Neuronal stem cell (in vitro differentiated cells): ENCODE results near the gene PARG.

Experiments used
- DNase-seq: peaks from one replicate; pipeline ENCODE4 v3.0.0-alpha.2; 2013; ENCODE audit warnings: low spot score
- H2AFZ ChIP-seq: one replicate; pipeline ENCODE4 v1.6.1; 2013; ENCODE audit warnings: mild to moderate bottlenecking, low read length, inconsistent platforms
- H2AK5ac ChIP-seq: 2 replicates; pipeline ENCODE4 v1.6.1; 2013; ENCODE audit warnings: low read depth, mild to moderate bottlenecking, inconsistent platforms, low read length, moderate library complexity, mixed read lengths
- H2BK120ac ChIP-seq: 2 replicates; pipeline ENCODE4 v1.6.1; 2013; ENCODE audit warnings: low read depth, mild to moderate bottlenecking, inconsistent platforms, low read length, moderate library complexity, mixed read lengths
- H2BK12ac ChIP-seq: one replicate; pipeline ENCODE4 v1.6.1; 2013; ENCODE audit warnings: low read length, inconsistent platforms
- H2BK15ac ChIP-seq: 2 replicates; pipeline ENCODE4 v1.6.1; 2013; ENCODE audit warnings: mild to moderate bottlenecking, low read length, inconsistent platforms, mixed read lengths
- H2BK5ac ChIP-seq: one replicate; pipeline ENCODE4 v1.6.1; 2013; ENCODE audit warnings: inconsistent platforms, mild to moderate bottlenecking, low read length, moderate library complexity
- H3K14ac ChIP-seq: one replicate; pipeline ENCODE4 v1.6.1; 2013; ENCODE audit warnings: low read length, inconsistent platforms
- H3K18ac ChIP-seq: 2 replicates; pipeline ENCODE4 v1.6.1; 2013; ENCODE audit warnings: low read length, inconsistent platforms
- H3K23ac ChIP-seq: 2 replicates; pipeline ENCODE4 v1.6.1; 2013; ENCODE audit warnings: low read depth, mild to moderate bottlenecking, mixed read lengths, low read length, inconsistent platforms; ENCODE audit not compliant: poor library complexity
- H3K27ac ChIP-seq: replicated peaks from 3 replicates; pipeline ENCODE4 v1.5.1; 2013; ENCODE audit warnings: low read length, inconsistent platforms
- H3K27me3 ChIP-seq, 3 experiments: 2 replicates each; pipeline ENCODE4 v1.6.1; 2013; ENCODE audit warnings: low read length in 3 of 3, mild to moderate bottlenecking in 2 of 3, inconsistent platforms in 1 of 3, low read depth in 1 of 3, mixed read lengths in 1 of 3, moderate library complexity in 1 of 3; ENCODE audit not compliant: control insufficient read depth in 3 of 3, insufficient read depth in 3 of 3
- H3K36me3 ChIP-seq, 2 donors: replicated peaks in 1 of 2; 2 replicates each; pipeline ENCODE4 v1.6.1; 2013; ENCODE audit warnings: low read length in 2 of 2; ENCODE audit not compliant: control insufficient read depth in 2 of 2, insufficient read depth in 2 of 2
- H3K4ac ChIP-seq: 2 replicates; pipeline ENCODE4 v1.6.1; 2013; ENCODE audit warnings: inconsistent platforms, mild to moderate bottlenecking, low read length, moderate library complexity
- H3K4me1 ChIP-seq, 2 donors: 1 replicate in 1 of 2; 2 replicates in 1 of 2; pipeline ENCODE4 v1.6.1; 2013; ENCODE audit warnings: low read length in 2 of 2, low read depth in 1 of 2; ENCODE audit not compliant: control insufficient read depth in 2 of 2, insufficient read depth in 1 of 2
- H3K4me2 ChIP-seq: one replicate; pipeline ENCODE4 v1.6.1; 2013; ENCODE audit warnings: mild to moderate bottlenecking, low read length, inconsistent platforms; ENCODE audit not compliant: insufficient read depth, poor library complexity, severe bottlenecking
- H3K4me3 ChIP-seq, 2 donors: 2 replicates each; pipeline ENCODE4 v1.5.1; 2013; ENCODE audit warnings: low read length in 2 of 2, mild to moderate bottlenecking in 2 of 2, inconsistent platforms in 1 of 2, moderate library complexity in 1 of 2
- H3K79me1 ChIP-seq: one replicate; pipeline ENCODE4 v1.6.1; 2013; ENCODE audit warnings: low read depth, mild to moderate bottlenecking, inconsistent platforms, low read length, moderate library complexity
- H3K9ac ChIP-seq: one replicate; pipeline ENCODE4 v1.6.1; 2013; ENCODE audit warnings: mild to moderate bottlenecking, low read depth, low read length, inconsistent platforms; ENCODE audit not compliant: poor library complexity
- H3K9me3 ChIP-seq, 2 donors: replicated peaks in 1 of 2; 2 replicates each; pipeline versions ENCODE3 to v1.6.1; 2013; ENCODE audit warnings: low read length in 2 of 2, mild to moderate bottlenecking in 2 of 2, inconsistent platforms in 1 of 2, low read depth in 1 of 2, mixed read lengths in 1 of 2, moderate library complexity in 1 of 2; ENCODE audit not compliant: control insufficient read depth in 2 of 2, insufficient read depth in 1 of 2
- H4K8ac ChIP-seq: one replicate; pipeline ENCODE4 v1.6.1; 2013; ENCODE audit warnings: low read depth, mild to moderate bottlenecking, inconsistent platforms, low read length, moderate library complexity
- H4K91ac ChIP-seq: one replicate; pipeline ENCODE4 v1.6.1; 2013; ENCODE audit warnings: low read length, low read depth, mild to moderate bottlenecking, inconsistent platforms; ENCODE audit not compliant: poor library complexity
- WGBS, 2 donors: extraction: QIAGEN DNeasy Blood & Tissue Kit; methylation state at CpG; one replicate each; pipeline ENCODE4 v1.1.7; 2013; ENCODE audit warnings: missing lambda C conversion rate in 2 of 2, mixed read lengths in 1 of 2; ENCODE audit not compliant: insufficient read length in 2 of 2, insufficient replicate concordance in 1 of 2; ENCODE audit errors: extremely low coverage in 2 of 2; 5-methylcytosine and 5-hydroxymethylcytosine counted together

Gene PARG

GRCh38 chr10:49781247-49781646 lies 160.6 kb downstream of the PARG start:
- no peaks in the 10 kb centered on the region for H3K79me1 ChIP-seq
- H3K4ac ChIP-seq: no peak overlapping the region
- H2BK5ac ChIP-seq: no peak overlapping the region
- no peak overlapping the region for H2BK120ac ChIP-seq
- no peaks in the 10 kb centered on the region for H3K27me3 ChIP-seq
- H3K23ac ChIP-seq: no peak overlapping the region
- H3K4me2 ChIP-seq: no peak overlapping the region
- H2BK15ac ChIP-seq: no peak overlapping the region
- H2AFZ ChIP-seq: no peak overlapping the region
- H3K36me3 ChIP-seq: no peaks in the 10 kb centered on the region
- no peak overlapping the region for H4K91ac ChIP-seq
- no peak overlapping the region for H3K14ac ChIP-seq
- H4K8ac ChIP-seq: no peak overlapping the region
- H3K4me3 ChIP-seq: no peak overlapping the region
- H3K27ac ChIP-seq: no peak overlapping the region
- H2AK5ac ChIP-seq: no peak overlapping the region
- H2BK12ac ChIP-seq: no peak overlapping the region
- H3K18ac ChIP-seq: no peak overlapping the region
- H3K9ac ChIP-seq: no peak overlapping the region
- H3K4me1 ChIP-seq: peaks cover 6% of the 10 kb centered on the region in 2 donors
- no peaks in the 10 kb centered on the region for H3K9me3 ChIP-seq
- DNase-seq: no peak

- whole genome bisulfite sequencing, 2 donors: no CpG with 5 or more reads among the region's 3 CpGs
- no peak overlapping the region for H4K8ac ChIP-seq
- H2BK15ac ChIP-seq: no peak overlapping the region
Measured at GRCh38 chr10:49778197-49778596, 163.6 kb downstream of the PARG start.

GRCh38 chr10:49776851-49777250 lies 165.0 kb downstream of the PARG start:
- Histone ChIP-seq H2BK5ac (no peak overlapping the region), H4K8ac (no peak overlapping the region), H3K27me3 (peaks cover 0 to 8% (median 0%) of the 10 kb centered on the region in 3 experiments), H3K14ac (no peak overlapping the region), H3K79me1 (no peaks in the 10 kb centered on the region), H2BK15ac (no peak overlapping the region), H2BK12ac (no peak overlapping the region), H3K4me1 (no peaks in the 10 kb centered on the region), H2AK5ac (no peak overlapping the region), H3K9ac (no peak overlapping the region), H4K91ac (no peak overlapping the region), H2BK120ac (no peak overlapping the region), H3K9me3 (no peaks in the 10 kb centered on the region), H2AFZ (no peak overlapping the region), H3K36me3 (no peaks in the 10 kb centered on the region), H3K27ac (no peak overlapping the region), H3K18ac (no peak overlapping the region), H3K23ac (no peak overlapping the region), H3K4ac (no peak overlapping the region), H3K4me2 (no peak overlapping the region), H3K4me3 (no peak overlapping the region)
- no peak for DNase-seq
- no CpG with 5 or more reads among the region's 4 CpGs for WGBS, 2 donors

More at GRCh38 chr10:49778197-49778596, 163.6 kb downstream of the PARG start:
- H3K27me3 ChIP-seq: peaks cover 0 to 8% (median 0%) of the 10 kb centered on the region in 3 experiments
- no peak overlapping the region for H3K9ac ChIP-seq
- no peak overlapping the region for H2AK5ac ChIP-seq
- no peak overlapping the region for H4K91ac ChIP-seq
- H3K36me3 ChIP-seq: no peaks in the 10 kb centered on the region
- no peak overlapping the region for H3K27ac ChIP-seq
- no peak overlapping the region for H3K4ac ChIP-seq
- no peak for DNase-seq
- no peak overlapping the region for H2BK120ac ChIP-seq
- H3K4me1 ChIP-seq: peaks cover 0 to 3% of the 10 kb centered on the region in 2 donors
- H2AFZ ChIP-seq: no peak overlapping the region
- H3K79me1 ChIP-seq: no peaks in the 10 kb centered on the region
- no peak overlapping the region for H2BK5ac ChIP-seq
- no peak overlapping the region for H3K4me2 ChIP-seq
- H3K18ac ChIP-seq: no peak overlapping the region
- H2BK12ac ChIP-seq: no peak overlapping the region
- no peak overlapping the region for H3K23ac ChIP-seq
- no peak overlapping the region for H3K4me3 ChIP-seq
- no peaks in the 10 kb centered on the region for H3K9me3 ChIP-seq
- no peak overlapping the region for H3K14ac ChIP-seq

- H3K4me1 ChIP-seq: peaks cover 0 to 4% of the 10 kb centered on the region in 2 donors
- no peak overlapping the region for H2AK5ac ChIP-seq
- H3K4ac ChIP-seq: no peak overlapping the region
- DNase-seq: no peak
- H2BK12ac ChIP-seq: no peak overlapping the region
- H3K79me1 ChIP-seq: no peaks in the 10 kb centered on the region
- WGBS, 2 donors: no CpG with 5 or more reads among the region's 2 CpGs
- H3K4me2 ChIP-seq: no peak overlapping the region
- H3K18ac ChIP-seq: no peak overlapping the region
- no peak overlapping the region for H4K8ac ChIP-seq
- H3K27ac ChIP-seq: no peak overlapping the region
- H2AFZ ChIP-seq: no peak overlapping the region
- no peak overlapping the region for H4K91ac ChIP-seq
- no peak overlapping the region for H2BK5ac ChIP-seq
- no peaks in the 10 kb centered on the region for H3K9me3 ChIP-seq
- H3K14ac ChIP-seq: no peak overlapping the region
- H3K9ac ChIP-seq: no peak overlapping the region
- no peak overlapping the region for H3K23ac ChIP-seq
- H2BK120ac ChIP-seq: no peak overlapping the region
- H3K36me3 ChIP-seq: no peaks in the 10 kb centered on the region
- no peak overlapping the region for H2BK15ac ChIP-seq
- H3K4me3 ChIP-seq: no peak overlapping the region
- peaks cover 0 to 8% (median 0%) of the 10 kb centered on the region in 3 experiments for H3K27me3 ChIP-seq
Measured at GRCh38 chr10:49775014-49775413, 166.8 kb downstream of the PARG start.
